ENCODE data around the gene PDLIM5.

The PDLIM5 gene

GRCh38 chr4:94570558-94570957, 118.8 kb downstream of the PDLIM5 start:
- Histone ChIP-seq H3F3A (ENCODE audit: control insufficient read depth, insufficient read depth) (no peaks in the 10 kb centered on the region), H3K27ac (ENCODE audit: low read depth, low read length) (no peak overlapping the region), H3K9me3 (ENCODE audit: control insufficient read depth, insufficient read depth, low read length) (no peaks in the 10 kb centered on the region), H3K27me3 (ENCODE audit: control insufficient read depth, low read length) (no peaks in the 10 kb centered on the region), H4K20me1 (ENCODE audit: control insufficient read depth, insufficient read depth, low read depth, low read length) (no peaks in the 10 kb centered on the region), H3K79me2 (ENCODE audit: control insufficient read depth, low read length) (no peaks in the 10 kb centered on the region), H3K4me3 (ENCODE audit: low read length) (no peak overlapping the region), H3K9me2 (replicated peaks; ENCODE audit: control insufficient read depth, low read length) (no peaks in the 10 kb centered on the region), H3K36me3 (ENCODE audit: control insufficient read depth, low read length) (no peaks in the 10 kb centered on the region), H3K4me1 (ENCODE audit: control insufficient read depth, low read length) (no peaks in the 10 kb centered on the region), H3K4me2 (ENCODE audit: low read length) (no peak overlapping the region)
- no peak for TF ChIP-seq EZH2phosphoT487 (IDR thresholded peaks at IDR 0.05; ENCODE audit: borderline replicate concordance, low read length)
- TF ChIP-seq, protein P1, sequence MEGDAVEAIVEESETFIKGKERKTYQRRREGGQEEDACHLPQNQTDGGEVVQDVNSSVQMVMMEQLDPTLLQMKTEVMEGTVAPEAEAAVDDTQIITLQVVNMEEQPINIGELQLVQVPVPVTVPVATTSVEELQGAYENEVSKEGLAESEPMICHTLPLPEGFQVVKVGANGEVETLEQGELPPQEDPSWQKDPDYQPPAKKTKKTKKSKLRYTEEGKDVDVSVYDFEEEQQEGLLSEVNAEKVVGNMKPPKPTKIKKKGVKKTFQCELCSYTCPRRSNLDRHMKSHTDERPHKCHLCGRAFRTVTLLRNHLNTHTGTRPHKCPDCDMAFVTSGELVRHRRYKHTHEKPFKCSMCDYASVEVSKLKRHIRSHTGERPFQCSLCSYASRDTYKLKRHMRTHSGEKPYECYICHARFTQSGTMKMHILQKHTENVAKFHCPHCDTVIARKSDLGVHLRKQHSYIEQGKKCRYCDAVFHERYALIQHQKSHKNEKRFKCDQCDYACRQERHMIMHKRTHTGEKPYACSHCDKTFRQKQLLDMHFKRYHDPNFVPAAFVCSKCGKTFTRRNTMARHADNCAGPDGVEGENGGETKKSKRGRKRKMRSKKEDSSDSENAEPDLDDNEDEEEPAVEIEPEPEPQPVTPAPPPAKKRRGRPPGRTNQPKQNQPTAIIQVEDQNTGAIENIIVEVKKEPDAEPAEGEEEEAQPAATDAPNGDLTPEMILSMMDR (IDR thresholded peaks at IDR 0.05; ENCODE audit: low read depth, low read length, poor library complexity, severe bottlenecking), result no peak

DNA sequence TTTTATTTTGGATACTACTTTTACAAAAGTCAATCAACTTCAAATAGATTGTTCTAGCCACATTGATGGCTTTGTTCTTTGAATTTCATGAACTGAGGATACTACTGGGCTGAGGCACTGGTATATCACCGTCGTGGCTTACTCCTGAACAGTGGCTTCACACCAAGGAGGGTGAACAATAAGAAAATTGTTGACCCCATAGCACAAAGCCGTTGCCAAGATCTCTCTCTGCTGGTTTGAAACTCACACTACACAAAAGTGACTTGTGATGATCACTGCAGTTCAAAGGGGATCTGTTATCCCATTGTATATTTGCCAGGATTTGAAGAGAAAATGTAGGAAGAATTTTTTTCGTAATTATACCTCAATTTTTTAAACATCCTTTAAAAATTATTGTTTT, 119.6 kb downstream of the PDLIM5 start:
- Histone ChIP-seq H3K27ac (ENCODE audit: low read depth, low read length) (no peak overlapping the region), H3K79me2 (ENCODE audit: control insufficient read depth, low read length) (no peaks in the 10 kb centered on the region), H3F3A (ENCODE audit: control insufficient read depth, insufficient read depth) (no peaks in the 10 kb centered on the region), H4K20me1 (ENCODE audit: control insufficient read depth, insufficient read depth, low read depth, low read length) (no peaks in the 10 kb centered on the region), H3K4me3 (ENCODE audit: low read length) (no peak overlapping the region), H3K27me3 (ENCODE audit: control insufficient read depth, low read length) (no peaks in the 10 kb centered on the region), H3K9me3 (ENCODE audit: control insufficient read depth, insufficient read depth, low read length) (no peaks in the 10 kb centered on the region), H3K36me3 (ENCODE audit: control insufficient read depth, low read length) (no peaks in the 10 kb centered on the region), H3K4me1 (ENCODE audit: control insufficient read depth, low read length) (no peaks in the 10 kb centered on the region), H3K4me2 (ENCODE audit: low read length) (no peak overlapping the region), H3K9me2 (replicated peaks; ENCODE audit: control insufficient read depth, low read length) (no peaks in the 10 kb centered on the region)
- TF ChIP-seq EZH2phosphoT487 (IDR thresholded peaks at IDR 0.05; ENCODE audit: borderline replicate concordance, low read length), result no peak
- TF ChIP-seq, protein P1 (IDR thresholded peaks at IDR 0.05; ENCODE audit: low read depth, low read length, poor library complexity, severe bottlenecking), result no peak

DNA sequence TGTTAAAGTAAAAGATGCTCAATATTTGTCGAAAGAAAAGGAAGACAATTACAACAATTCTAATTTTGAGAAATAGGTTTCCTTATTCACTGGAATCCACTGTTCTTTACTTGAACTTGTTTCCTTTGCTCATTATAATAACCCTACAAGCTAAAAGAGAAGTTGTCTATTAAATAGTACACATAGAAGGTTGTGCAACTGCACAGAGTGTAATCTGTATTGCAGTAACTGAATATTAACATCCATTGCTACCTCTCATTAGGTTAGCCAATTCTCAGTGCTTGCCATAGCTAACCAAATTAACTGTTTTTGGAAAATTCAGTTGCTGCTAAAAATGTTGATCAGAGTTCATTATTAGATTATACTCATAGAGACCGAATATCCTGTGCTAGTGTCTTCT, 120.0 kb downstream of the PDLIM5 start:
- Histone ChIP-seq H3K27me3 (ENCODE audit: control insufficient read depth, low read length) (no peaks in the 10 kb centered on the region), H4K20me1 (ENCODE audit: control insufficient read depth, insufficient read depth, low read depth, low read length) (no peaks in the 10 kb centered on the region), H3K4me1 (ENCODE audit: control insufficient read depth, low read length) (no peaks in the 10 kb centered on the region), H3K27ac (ENCODE audit: low read depth, low read length) (no peak overlapping the region), H3K36me3 (ENCODE audit: control insufficient read depth, low read length) (no peaks in the 10 kb centered on the region), H3K4me3 (ENCODE audit: low read length) (no peak overlapping the region), H3K9me2 (replicated peaks; ENCODE audit: control insufficient read depth, low read length) (no peaks in the 10 kb centered on the region), H3K9me3 (ENCODE audit: control insufficient read depth, insufficient read depth, low read length) (no peaks in the 10 kb centered on the region), H3F3A (ENCODE audit: control insufficient read depth, insufficient read depth) (no peaks in the 10 kb centered on the region), H3K4me2 (ENCODE audit: low read length) (no peak overlapping the region), H3K79me2 (ENCODE audit: control insufficient read depth, low read length) (no peaks in the 10 kb centered on the region)
- TF ChIP-seq, protein P1 (IDR thresholded peaks at IDR 0.05; ENCODE audit: low read depth, low read length, poor library complexity, severe bottlenecking), result no peak
- TF ChIP-seq EZH2phosphoT487 (IDR thresholded peaks at IDR 0.05; ENCODE audit: borderline replicate concordance, low read length), result no peak

DNA sequence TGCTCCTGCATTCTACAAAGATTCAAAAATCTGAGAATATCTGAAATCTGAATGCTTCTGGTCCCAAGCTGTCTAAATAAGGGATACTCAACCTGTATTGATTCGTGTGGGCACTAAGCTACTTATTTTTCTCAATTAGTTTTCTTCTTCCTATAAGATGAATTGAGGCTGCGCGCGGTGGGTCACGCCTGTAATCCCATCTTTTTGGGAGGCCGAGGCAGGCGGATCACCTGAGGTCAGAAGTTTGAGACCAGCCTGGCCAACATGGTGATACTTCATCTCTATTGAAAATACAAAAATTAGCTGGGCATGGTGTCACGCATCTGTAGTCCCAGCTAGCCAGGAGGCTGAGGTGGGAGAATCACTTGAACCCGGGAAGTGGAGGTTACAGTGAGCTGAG, 122.3 kb downstream of the PDLIM5 start:
- H3K9me3 ChIP-seq (ENCODE audit: control insufficient read depth, insufficient read depth, low read length), result no peaks in the 10 kb centered on the region
- H3K9me2 ChIP-seq (replicated peaks; ENCODE audit: control insufficient read depth, low read length), result no peaks in the 10 kb centered on the region
- no peak overlapping the region for H3K27ac ChIP-seq (ENCODE audit: low read depth, low read length)
- H3K4me1 ChIP-seq (ENCODE audit: control insufficient read depth, low read length), result peaks cover 5% of the 10 kb centered on the region; the same call in 1 of the 2 replicates
- H3F3A ChIP-seq (ENCODE audit: control insufficient read depth, insufficient read depth), result no peaks in the 10 kb centered on the region
- no peaks in the 10 kb centered on the region for H3K27me3 ChIP-seq (ENCODE audit: control insufficient read depth, low read length)
- TF ChIP-seq EZH2phosphoT487 (IDR thresholded peaks at IDR 0.05; ENCODE audit: borderline replicate concordance, low read length), result no peak
- TF ChIP-seq, protein P1 (IDR thresholded peaks at IDR 0.05; ENCODE audit: low read depth, low read length, poor library complexity, severe bottlenecking), result no peak
- H4K20me1 ChIP-seq (ENCODE audit: control insufficient read depth, insufficient read depth, low read depth, low read length), result no peaks in the 10 kb centered on the region
- no peak overlapping the region for H3K4me2 ChIP-seq (ENCODE audit: low read length)
- no peak overlapping the region for H3K4me3 ChIP-seq (ENCODE audit: low read length)
- no peaks in the 10 kb centered on the region for H3K36me3 ChIP-seq (ENCODE audit: control insufficient read depth, low read length)
- H3K79me2 ChIP-seq (ENCODE audit: control insufficient read depth, low read length), result no peaks in the 10 kb centered on the region
